Esophagus squamous epithelium (tissue), 5 donors: ENCODE data around the gene KDM5B. TPM values are rescaled to one million over a fixed set of nuclear protein-coding genes. Genes with fewer than 3 reads are reported as not detected.

Experiments used
- DNase-seq: peaks from one replicate; lab custom pipeline; 2025; lab: John Stamatoyannopoulos, UW
- H3K27ac ChIP-seq, 4 donors: fragments of 200-600 bp; sonication (generic); one replicate each; pipeline ENCODE4 v1.5.1; 2016 to 2019; ENCODE audit warnings: mild to moderate bottlenecking in 1 of 4
- H3K27me3 ChIP-seq, 4 donors: fragments of 200-600 bp; sonication (generic); 1 replicate in 3 of 4; 2 replicates in 1 of 4; pipeline versions ENCODE4 v1.5.1 to v1.6.0; 2017 to 2021; ENCODE audit warnings: antibody characterized with exemption in 1 of 4
- H3K36me3 ChIP-seq, 3 donors: fragments of 200-600 bp; sonication (generic); one replicate each; pipeline ENCODE4 v1.5.1; 2016 to 2019
- H3K4me1 ChIP-seq, 3 donors: fragments of 200-600 bp; sonication (generic); one replicate each; pipeline ENCODE4 v1.5.1; 2017 to 2019
- H3K4me3 ChIP-seq, 4 donors: fragments of 200-600 bp; sonication (generic); 1 replicate in 3 of 4; 2 replicates in 1 of 4; pipeline ENCODE4 v1.5.1; 2016 to 2019; ENCODE audit warnings: mild to moderate bottlenecking in 2 of 4, moderate library complexity in 1 of 4
- H3K9me3 ChIP-seq, 3 donors: fragments of 200-600 bp; sonication (generic); one replicate each; pipeline ENCODE4 v1.5.1; 2016 to 2019
- POLR2A ChIP-seq, 4 donors: fragments of 450-650 bp; IDR thresholded peaks; one replicate each; pipeline ENCODE4 v1.6.1; 2017; ENCODE audit warnings: antibody characterized with exemption in 4 of 4, mild to moderate bottlenecking in 4 of 4, moderate library complexity in 3 of 4
- WGBS, 2 donors: methylation state at CpG; one replicate each; pipeline ENCODE4 v1.1.5; 2018; 5-methylcytosine and 5-hydroxymethylcytosine counted together
- intact Hi-C: fragments of 100-400 bp; cut with DNase I; formaldehyde crosslinking; loops from one replicate; pipeline ENCODE4 v1.15.0; 2022
- total RNA-seq, 4 donors: library from RNA; depleted of rRNA; stranded (reverse); fragments of >200 nt; gene quantifications; one replicate each; pipeline ENCODE4 v1.1.0, GENCODE V29; 2016
- TF ChIP-seq, protein P1 (sequence below), 6 experiments: fragments of 450-650 bp in 4 of 6; fragments of 200-600 bp in 2 of 6; sonication (generic) in 2 of 6; IDR thresholded peaks; one replicate each; pipeline ENCODE4 v1.5.1; 2016 to 2019; ENCODE audit warnings: antibody characterized with exemption in 6 of 6, mild to moderate bottlenecking in 4 of 6, moderate library complexity in 4 of 6
- donor health status: DM: yes; HTN: yes; CAD: no.

The KDM5B gene
- total RNA-seq, 4 donors from 2014 or later, result 41.2 to 88.9 (median 60.3) TPM

DNA sequence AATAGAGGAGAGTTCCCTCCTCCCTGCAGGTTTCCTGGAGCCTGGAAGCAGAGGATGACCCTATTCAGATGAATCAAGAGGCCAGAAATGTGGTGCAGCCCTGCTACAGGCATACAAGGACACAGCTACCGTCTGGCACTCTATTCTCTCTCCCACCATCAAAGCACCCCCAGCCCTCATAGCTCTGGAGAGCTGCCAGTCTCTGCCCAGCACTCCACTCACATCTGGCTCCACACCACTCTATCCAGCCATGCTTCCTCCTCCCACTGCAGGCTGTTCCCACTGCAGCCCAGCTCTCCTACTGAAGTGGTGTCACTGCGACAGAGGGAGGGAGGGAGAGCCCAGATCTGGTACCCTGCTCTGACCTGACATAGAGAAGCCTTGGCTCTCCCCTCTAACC, 116.4 kb downstream of the KDM5B start:
- Histone ChIP-seq H3K27me3 (peaks cover 0 to 95% (median 0%) of the 10 kb centered on the region in 4 donors), H3K36me3 (no peaks in the 10 kb centered on the region), H3K4me3 (no peak overlapping the region), H3K9me3 (no peaks in the 10 kb centered on the region), H3K27ac (no peak overlapping the region), H3K4me1 (no peaks in the 10 kb centered on the region)
- WGBS, 2 donors, result 46 to 83% methylated on average over 2 of the region's 2 CpGs
- no peak for DNase-seq
- intact Hi-C loops, result no loop called here
- TF ChIP-seq POLR2A (IDR thresholded peaks at IDR 0.05), result no peak
- TF ChIP-seq, protein P1, sequence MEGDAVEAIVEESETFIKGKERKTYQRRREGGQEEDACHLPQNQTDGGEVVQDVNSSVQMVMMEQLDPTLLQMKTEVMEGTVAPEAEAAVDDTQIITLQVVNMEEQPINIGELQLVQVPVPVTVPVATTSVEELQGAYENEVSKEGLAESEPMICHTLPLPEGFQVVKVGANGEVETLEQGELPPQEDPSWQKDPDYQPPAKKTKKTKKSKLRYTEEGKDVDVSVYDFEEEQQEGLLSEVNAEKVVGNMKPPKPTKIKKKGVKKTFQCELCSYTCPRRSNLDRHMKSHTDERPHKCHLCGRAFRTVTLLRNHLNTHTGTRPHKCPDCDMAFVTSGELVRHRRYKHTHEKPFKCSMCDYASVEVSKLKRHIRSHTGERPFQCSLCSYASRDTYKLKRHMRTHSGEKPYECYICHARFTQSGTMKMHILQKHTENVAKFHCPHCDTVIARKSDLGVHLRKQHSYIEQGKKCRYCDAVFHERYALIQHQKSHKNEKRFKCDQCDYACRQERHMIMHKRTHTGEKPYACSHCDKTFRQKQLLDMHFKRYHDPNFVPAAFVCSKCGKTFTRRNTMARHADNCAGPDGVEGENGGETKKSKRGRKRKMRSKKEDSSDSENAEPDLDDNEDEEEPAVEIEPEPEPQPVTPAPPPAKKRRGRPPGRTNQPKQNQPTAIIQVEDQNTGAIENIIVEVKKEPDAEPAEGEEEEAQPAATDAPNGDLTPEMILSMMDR (IDR thresholded peaks at IDR 0.05), result no peak

DNA sequence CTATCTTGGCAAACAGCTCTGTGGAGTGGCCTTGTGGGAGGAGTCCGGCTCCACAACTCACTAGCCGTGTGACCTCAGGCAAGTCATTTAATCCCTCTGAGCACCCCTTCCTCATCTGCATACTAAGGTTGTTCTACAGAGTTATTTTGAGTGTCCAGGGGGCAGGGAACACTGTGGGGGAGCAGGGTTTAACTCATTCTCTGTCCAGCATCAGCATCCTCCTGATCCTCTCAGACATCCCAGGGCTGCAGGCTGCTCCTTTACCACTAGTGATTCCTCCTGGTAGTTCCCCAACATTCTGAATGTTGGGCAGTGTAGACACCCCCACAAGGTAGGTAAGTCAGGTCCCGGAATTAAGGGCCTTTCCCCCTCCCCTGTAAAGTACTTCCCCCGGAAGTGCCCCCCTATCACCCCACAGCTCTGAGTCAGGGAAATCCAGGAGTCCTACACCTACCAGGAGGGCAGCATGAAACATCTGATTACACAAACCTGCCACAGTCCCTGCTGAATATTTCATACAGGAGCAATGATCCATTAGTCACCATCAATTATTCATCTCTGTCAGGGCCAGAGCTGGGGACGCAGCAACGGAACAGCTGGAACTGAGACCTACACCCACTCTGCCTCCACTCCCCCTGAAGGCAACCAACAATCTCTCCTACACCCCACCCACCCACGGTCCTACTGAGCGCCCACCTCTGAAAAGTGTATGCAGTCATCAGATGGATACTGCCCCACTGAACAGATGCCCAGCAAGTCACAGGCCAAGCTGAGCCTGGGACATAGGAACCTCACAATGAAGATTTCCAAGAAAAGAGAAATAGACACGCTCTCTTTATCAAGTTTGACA, 118.5 kb downstream of the KDM5B start:
- H3K4me3 ChIP-seq, result no peak overlapping the region
- DNase-seq, result no peak
- H3K27ac ChIP-seq, result no peak overlapping the region
- H3K4me1 ChIP-seq, result no peaks in the 10 kb centered on the region
- intact Hi-C loops, result no loop called here
- 45 to 62% methylated on average over 5 to 9 of the region's 9 CpGs for WGBS, 2 donors
- H3K9me3 ChIP-seq, result no peaks in the 10 kb centered on the region
- TF ChIP-seq, protein P1 (IDR thresholded peaks at IDR 0.05), result no peak
- TF ChIP-seq POLR2A (IDR thresholded peaks at IDR 0.05), result no peak
- no peaks in the 10 kb centered on the region for H3K36me3 ChIP-seq
- peaks cover 0 to 95% (median 0%) of the 10 kb centered on the region in 4 donors for H3K27me3 ChIP-seq

DNA sequence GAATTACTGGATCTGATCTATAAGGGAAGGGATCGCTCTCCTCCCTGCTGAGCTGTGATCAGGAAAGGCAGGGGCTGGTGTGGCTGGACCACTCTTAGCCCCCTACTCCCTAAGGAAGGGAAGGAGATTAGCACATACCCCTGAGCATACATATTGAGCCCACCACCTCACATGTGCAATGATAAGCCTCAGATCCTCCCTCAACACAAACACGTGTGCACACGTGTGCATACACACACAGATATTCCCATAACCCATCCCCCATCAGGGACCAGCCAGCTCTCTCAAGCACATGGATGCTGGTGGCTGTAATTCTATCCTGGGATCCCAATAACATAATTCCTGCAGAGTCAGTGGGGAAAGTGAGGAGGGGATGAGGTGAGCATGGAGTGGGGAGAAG, 119.1 kb downstream of the KDM5B start:
- WGBS, 2 donors, result 29 to 50% methylated on average over 1 of the region's 3 CpGs
- H3K4me3 ChIP-seq, result no peak overlapping the region
- TF ChIP-seq, protein P1 (IDR thresholded peaks at IDR 0.05), result no peak
- no peak for TF ChIP-seq POLR2A (IDR thresholded peaks at IDR 0.05)
- intact Hi-C loops, result no loop called here
- H3K36me3 ChIP-seq, result no peaks in the 10 kb centered on the region
- H3K27me3 ChIP-seq, result peaks cover 0 to 93% (median 0%) of the 10 kb centered on the region in 4 donors
- no peaks in the 10 kb centered on the region for H3K4me1 ChIP-seq
- H3K9me3 ChIP-seq, result no peaks in the 10 kb centered on the region
- DNase-seq, result no peak
- no peak overlapping the region for H3K27ac ChIP-seq

DNA sequence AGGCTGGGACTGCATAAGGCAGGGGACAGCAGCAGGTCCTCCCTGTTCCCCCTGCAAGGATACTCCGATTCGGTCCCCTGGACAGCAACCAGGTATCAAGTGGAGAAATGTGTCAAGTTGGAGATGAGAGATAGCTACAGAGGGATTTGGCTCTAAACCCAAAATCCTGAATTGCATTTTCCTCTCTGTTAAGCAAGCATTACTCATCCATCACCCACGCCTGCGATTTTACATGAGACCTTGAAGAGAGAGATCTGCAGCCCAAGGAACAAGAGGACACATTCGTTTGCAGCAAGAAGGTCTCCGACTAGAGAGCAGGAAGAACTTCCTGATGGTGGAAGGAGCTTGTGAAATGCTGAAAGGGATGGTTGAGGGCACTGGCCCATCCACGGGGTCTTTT, 119.8 kb downstream of the KDM5B start:
- intact Hi-C loops, result no loop called here
- Histone ChIP-seq H3K27me3 (peaks cover 0 to 90% (median 0%) of the 10 kb centered on the region in 4 donors), H3K27ac (no peak overlapping the region), H3K9me3 (no peaks in the 10 kb centered on the region), H3K36me3 (no peaks in the 10 kb centered on the region), H3K4me1 (no peaks in the 10 kb centered on the region), H3K4me3 (no peak overlapping the region)
- no peak for DNase-seq
- TF ChIP-seq, protein P1 (IDR thresholded peaks at IDR 0.05), result no peak
- TF ChIP-seq POLR2A (IDR thresholded peaks at IDR 0.05), result no peak
- WGBS, 2 donors, result 52 to 56% methylated on average over 5 to 7 of the region's 7 CpGs

DNA sequence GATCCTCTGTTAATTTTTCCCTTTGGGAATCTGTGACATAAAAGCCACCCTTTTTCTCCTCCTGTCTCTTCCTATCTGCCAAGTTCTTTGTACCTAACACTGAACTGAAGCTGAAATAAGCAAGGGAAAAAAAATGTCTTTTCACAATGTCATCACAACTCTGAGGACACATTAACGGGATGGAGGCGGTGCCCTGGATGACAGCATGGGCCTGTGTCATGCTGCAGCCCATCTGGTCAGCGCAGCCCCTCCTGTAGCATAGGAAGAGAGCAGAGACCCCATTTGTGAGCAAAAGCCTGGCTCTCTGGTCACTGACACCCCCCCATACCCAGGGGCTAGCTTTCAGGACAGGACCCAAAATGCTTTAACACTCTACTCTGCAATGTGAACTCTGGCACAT, 120.4 kb downstream of the KDM5B start:
- H3K27ac ChIP-seq, result no peak overlapping the region

More for the DNA sequence above, 120.4 kb downstream of the KDM5B start:
- no peak for DNase-seq
- 40 to 100% methylated on average over 1 of the region's 3 CpGs for WGBS, 2 donors
- intact Hi-C loops, result no loop called here
- TF ChIP-seq POLR2A (IDR thresholded peaks at IDR 0.05), result no peak
- TF ChIP-seq, protein P1 (IDR thresholded peaks at IDR 0.05), result no peak
- Histone ChIP-seq H3K4me1 (no peaks in the 10 kb centered on the region), H3K4me3 (no peak overlapping the region), H3K36me3 (no peaks in the 10 kb centered on the region), H3K9me3 (no peaks in the 10 kb centered on the region), H3K27me3 (peaks cover 0 to 92% (median 0%) of the 10 kb centered on the region in 4 donors)
